ENCODE measurements around the gene SAMD11.

The SAMD11 gene

DNA sequence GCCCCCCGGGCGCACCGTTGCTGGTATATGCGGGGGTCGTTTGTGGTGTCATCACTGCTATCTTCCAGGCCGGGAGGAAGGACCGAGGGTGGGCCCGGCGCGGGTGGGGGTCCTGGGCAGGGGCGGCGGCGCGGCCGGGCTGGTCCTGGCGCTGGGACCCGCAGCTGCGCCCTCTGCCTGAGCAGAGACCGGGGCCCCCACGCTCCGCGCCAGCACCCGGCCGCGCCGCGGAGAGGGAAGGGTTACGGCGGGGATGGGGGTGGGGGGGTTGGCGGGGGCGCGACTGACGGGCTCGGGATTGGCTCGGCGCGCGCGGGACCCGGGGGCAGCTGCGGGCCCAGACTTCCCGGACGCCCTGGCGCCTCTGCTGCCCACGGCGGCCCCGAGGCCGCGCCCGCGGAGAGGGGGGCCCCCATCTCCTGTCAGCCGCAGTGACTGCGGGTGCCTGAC is 13.8 kb upstream of the SAMD11 start:
- H2AFZ ChIP-seq: no peak overlapping the region
- TF ChIP-seq, protein P1, sequence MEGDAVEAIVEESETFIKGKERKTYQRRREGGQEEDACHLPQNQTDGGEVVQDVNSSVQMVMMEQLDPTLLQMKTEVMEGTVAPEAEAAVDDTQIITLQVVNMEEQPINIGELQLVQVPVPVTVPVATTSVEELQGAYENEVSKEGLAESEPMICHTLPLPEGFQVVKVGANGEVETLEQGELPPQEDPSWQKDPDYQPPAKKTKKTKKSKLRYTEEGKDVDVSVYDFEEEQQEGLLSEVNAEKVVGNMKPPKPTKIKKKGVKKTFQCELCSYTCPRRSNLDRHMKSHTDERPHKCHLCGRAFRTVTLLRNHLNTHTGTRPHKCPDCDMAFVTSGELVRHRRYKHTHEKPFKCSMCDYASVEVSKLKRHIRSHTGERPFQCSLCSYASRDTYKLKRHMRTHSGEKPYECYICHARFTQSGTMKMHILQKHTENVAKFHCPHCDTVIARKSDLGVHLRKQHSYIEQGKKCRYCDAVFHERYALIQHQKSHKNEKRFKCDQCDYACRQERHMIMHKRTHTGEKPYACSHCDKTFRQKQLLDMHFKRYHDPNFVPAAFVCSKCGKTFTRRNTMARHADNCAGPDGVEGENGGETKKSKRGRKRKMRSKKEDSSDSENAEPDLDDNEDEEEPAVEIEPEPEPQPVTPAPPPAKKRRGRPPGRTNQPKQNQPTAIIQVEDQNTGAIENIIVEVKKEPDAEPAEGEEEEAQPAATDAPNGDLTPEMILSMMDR (IDR thresholded peaks at IDR 0.05): no peak
- no peaks in the 10 kb centered on the region for H3K36me3 ChIP-seq (ENCODE audit: control insufficient read depth, insufficient read depth, low read length)
- no peak overlapping the region for H3K4me2 ChIP-seq (ENCODE audit: low read length)
- no peak overlapping the region for H3K9ac ChIP-seq
- no peak overlapping the region for H3K27ac ChIP-seq
- no peaks in the 10 kb centered on the region for H3K27me3 ChIP-seq (ENCODE audit: control insufficient read depth, insufficient read depth, low read length)
- no peaks in the 10 kb centered on the region for H3K9me3 ChIP-seq (ENCODE audit: control insufficient read depth, low read length)
- H3K4me1 ChIP-seq: no peaks in the 10 kb centered on the region
- no peak overlapping the region for H3K4me3 ChIP-seq (ENCODE audit: low read depth, low read length)
- H3K79me2 ChIP-seq: no peaks in the 10 kb centered on the region

DNA sequence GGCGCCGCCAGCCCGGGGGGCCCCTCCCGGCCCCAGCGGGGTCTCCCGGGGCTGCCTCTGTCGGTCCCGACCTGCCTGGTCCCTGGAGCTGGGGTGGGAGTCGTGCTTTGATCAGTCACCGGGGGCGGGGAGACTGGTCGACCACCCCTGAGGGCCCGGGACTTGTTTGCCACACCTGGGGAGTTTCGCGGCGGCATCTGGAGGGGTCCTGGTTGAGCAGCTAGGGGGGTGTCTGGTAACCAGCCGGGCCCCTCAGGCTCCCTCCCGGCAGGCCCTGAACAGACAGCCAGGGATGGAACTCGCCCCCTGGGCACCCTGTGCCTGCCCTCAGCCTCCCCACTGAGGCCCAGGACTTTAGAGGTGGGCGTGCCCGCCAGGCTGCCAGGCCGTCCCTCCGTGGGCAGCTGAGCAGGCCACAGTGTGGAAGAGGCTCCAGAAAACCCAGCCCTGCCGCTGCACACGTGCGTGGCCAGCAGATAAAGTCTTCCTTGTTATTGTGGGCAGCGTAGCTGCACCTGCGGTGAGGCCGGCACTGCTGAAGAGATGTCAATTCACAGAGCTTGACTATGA is 13.3 kb upstream of the SAMD11 start:
- H3K4me1 ChIP-seq: no peaks in the 10 kb centered on the region
- no peaks in the 10 kb centered on the region for H3K36me3 ChIP-seq (ENCODE audit: control insufficient read depth, insufficient read depth, low read length)
- H3K4me3 ChIP-seq (ENCODE audit: low read depth, low read length): no peak overlapping the region
- H2AFZ ChIP-seq: no peak overlapping the region
- H3K27ac ChIP-seq: no peak overlapping the region
- no peaks in the 10 kb centered on the region for H3K27me3 ChIP-seq (ENCODE audit: control insufficient read depth, insufficient read depth, low read length)
- H3K9ac ChIP-seq: no peak overlapping the region
- no peaks in the 10 kb centered on the region for H3K9me3 ChIP-seq (ENCODE audit: control insufficient read depth, low read length)
- TF ChIP-seq, protein P1 (IDR thresholded peaks at IDR 0.05): no peak
- H3K4me2 ChIP-seq (ENCODE audit: low read length): no peak overlapping the region
- no peaks in the 10 kb centered on the region for H3K79me2 ChIP-seq

DNA sequence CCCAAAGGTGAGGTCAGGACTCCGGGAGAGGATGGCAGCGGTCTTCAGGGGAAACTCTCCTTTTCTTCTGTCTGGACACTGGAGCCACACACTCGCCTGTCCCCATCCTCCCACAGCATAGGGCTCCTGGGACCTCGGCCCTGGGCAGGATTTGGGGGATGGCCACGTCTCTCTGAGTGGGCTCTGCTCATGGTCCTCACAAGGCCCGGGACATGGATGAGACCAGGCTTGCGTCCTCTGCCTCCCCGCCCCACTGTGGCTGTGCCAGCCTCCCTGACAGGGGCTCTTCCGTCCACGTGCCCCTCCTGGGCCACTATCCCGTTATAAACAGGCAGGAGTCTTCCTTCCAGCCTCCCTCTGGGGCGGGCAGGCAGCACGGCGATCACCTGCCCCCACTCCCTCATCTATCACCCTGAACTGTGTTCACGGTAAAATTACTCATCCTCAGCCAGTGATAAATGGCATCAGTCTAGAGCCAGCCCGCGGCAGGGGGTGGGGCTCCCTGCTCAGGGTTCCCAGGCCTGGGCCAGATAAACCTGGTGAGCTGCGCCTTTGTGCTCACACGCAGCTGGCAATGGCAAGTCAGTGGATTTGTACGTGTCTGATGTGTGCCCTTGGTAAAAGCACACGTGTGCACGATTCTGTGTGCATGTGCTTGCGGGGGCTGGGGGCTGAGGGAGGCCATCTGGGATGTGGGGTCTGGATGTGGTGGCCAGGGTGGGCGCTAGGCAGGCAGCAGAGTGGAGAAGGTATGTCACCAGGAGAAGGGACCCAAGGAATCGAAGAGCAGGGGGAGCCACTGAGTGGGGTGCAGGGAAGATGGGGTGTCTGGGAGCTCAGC is 12.6 kb upstream of the SAMD11 start:
- Histone ChIP-seq H3K9ac (no peak overlapping the region), H3K27me3 (ENCODE audit: control insufficient read depth, insufficient read depth, low read length) (no peaks in the 10 kb centered on the region), H3K36me3 (ENCODE audit: control insufficient read depth, insufficient read depth, low read length) (no peaks in the 10 kb centered on the region), H3K4me1 (no peaks in the 10 kb centered on the region), H3K4me2 (ENCODE audit: low read length) (no peak overlapping the region), H3K79me2 (no peaks in the 10 kb centered on the region), H2AFZ (no peak overlapping the region), H3K27ac (no peak overlapping the region), H3K4me3 (ENCODE audit: low read depth, low read length) (no peak overlapping the region), H3K9me3 (ENCODE audit: control insufficient read depth, low read length) (no peaks in the 10 kb centered on the region)
- TF ChIP-seq, protein P1 (IDR thresholded peaks at IDR 0.05): no peak

DNA sequence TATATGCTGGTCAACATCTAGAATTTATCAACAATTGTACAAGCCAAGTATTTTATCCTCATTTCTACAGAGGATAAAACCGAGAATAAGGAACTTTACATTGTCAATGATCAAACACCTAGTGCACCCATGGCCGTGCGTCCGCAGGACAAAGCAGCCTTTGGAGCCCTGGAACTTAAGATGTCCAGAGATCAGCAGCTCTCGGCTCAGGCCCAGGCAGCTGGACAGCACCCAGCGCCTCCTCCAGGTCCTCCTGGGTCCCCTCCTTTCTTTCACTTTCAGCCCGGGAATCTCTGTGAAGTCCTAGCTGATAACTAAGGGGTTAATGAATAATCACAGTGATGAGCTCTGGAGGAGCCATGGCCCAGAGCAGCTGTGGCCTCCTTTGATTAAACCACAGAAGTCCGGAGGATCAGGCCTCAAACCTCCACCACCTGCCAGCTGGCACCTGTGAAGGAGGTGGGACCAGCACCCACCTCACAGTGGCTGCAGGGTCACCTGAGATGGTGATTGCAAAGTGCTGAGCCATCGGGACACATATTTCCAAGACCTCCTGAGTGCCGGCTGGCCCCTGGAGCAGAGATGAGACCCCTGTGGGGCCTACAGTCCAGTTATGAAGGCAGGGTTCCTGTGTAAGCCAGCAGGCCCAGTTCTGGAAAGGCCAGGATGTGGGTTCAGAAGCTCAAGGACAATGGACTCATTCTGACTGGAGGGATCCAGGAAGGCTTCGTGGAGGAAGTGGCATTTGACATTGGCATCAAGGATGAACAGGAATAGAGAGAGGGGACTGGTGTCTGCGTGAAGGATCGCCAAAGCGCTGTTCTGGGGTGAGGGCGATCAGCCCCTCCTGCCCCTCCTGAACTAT is 11.6 kb upstream of the SAMD11 start:
- H3K9me3 ChIP-seq (ENCODE audit: control insufficient read depth, low read length): no peaks in the 10 kb centered on the region
- H3K27ac ChIP-seq: no peak overlapping the region
- no peak overlapping the region for H3K9ac ChIP-seq
- no peak overlapping the region for H2AFZ ChIP-seq
- peaks cover 3% of the 10 kb centered on the region for H3K4me1 ChIP-seq
- no peak overlapping the region for H3K4me2 ChIP-seq (ENCODE audit: low read length)
- no peak overlapping the region for H3K4me3 ChIP-seq (ENCODE audit: low read depth, low read length)
- TF ChIP-seq, protein P1 (IDR thresholded peaks at IDR 0.05): no peak
- no peaks in the 10 kb centered on the region for H3K36me3 ChIP-seq (ENCODE audit: control insufficient read depth, insufficient read depth, low read length)
- H3K27me3 ChIP-seq (ENCODE audit: control insufficient read depth, insufficient read depth, low read length): no peaks in the 10 kb centered on the region
- no peaks in the 10 kb centered on the region for H3K79me2 ChIP-seq

Measured in parathyroid adenoma (tissue), 2 donors.